Stimulated activated CD4-positive, alpha-beta T cell treated with anti-CD3 and anti-CD28 coated beads, Interleukin-15, amount 100 ng/mL, for 1 hour (primary cell): ENCODE results near the gene PPP1R7.

Experiments
- DNase-seq, 2 donors: peaks; one replicate each; pipeline ENCODE4 v3.0.0-alpha.2; 2020; ENCODE audit warnings: low read depth in 1 of 2, low spot score in 1 of 2

The PPP1R7 gene

DNA sequence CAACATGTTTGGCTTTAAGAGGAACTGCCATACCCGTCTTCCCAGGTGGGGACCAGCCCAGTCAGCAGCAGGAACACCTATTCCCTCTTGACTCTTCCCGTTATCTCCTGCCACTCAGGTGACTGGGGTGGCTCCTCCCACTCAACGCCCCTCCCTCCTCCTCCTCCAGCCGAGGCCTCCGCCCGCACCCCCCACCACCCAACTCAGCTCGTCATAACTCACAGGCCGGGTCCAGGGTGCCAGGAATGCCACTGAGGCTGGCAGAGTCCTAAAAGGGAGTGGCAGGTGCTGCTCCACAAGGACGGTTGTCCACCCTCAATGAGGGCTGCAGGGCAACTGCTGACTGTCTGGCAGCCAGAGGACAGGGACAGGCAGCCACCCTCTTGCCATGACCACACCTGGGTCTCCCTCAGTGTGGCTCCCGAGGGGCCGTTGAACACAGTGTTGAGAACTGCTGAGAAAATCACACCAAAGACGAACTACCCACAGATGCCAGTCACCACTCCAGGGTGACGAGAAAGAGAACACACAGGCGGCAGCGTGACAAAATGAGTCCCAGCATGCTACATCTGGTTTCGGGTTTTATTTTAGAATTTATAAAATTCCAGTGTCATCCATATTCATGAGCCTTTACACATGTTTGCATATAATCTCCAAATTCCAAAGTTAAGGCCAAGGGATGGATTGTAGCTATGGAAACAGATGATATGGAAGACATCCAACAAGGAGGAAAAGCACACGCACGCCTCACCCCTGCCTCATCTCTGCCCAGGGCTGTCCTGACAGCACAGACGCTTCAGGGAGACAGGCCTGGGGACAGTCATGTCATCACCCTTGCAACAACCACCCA, 76.7 kb downstream of the PPP1R7 start:
- DNase-seq = no peak

DNA sequence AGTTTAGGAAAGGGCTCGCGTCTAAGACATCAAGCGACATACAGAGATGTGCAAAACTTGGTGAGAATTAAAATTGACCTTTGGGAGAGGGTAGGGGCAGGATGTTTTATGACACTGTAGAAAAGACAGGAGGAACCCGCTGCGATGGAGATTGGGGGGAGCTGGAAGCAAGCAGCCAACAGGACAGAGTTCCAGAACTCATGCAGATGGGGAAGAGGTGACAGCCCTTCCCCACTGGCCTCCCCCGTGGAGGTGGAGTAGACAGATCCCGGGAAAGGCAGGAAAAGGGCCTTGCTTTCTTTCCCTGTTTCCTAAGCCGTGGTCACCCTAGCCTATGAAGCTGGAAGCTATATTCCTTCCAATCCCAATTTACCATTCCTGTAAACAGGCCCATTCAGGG, 77.3 kb downstream of the PPP1R7 start:
- DNase-seq = no peak

DNA sequence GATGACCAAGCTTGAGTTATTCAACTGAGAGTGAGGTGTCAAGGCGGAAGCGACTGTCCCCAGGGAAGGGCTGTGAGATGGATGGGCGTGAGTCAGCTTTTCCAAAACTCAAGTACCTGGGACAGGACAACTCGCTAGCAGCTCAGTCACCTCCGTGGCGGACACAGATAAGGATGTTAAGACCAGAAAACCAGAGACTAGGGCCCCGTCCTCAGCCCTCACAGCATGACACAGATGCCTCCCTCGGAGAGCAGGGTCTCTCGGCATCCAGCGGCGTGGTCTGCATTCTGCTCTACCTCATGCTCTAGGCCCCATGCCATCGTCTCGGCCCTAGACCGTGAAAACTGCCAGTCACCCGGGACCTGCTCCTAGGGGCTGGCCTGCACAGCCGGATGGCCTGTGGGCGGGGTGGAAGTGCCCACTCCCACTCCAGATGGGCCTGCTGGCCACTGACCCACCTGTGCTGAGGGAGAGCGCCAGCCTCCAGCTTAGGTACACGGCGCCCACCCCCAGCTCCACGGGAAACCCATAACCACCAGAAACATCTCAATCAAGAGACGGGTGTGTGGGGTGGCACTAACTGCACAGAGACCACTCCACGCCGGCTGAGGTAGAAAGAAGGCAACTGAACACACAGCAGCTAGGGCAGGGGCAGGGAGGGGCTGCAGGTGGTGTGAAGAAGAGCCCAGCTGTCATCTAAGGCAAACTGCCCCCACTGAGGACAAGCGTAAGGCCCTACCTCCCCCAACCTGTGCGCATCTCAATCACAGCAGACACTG, 78.0 kb downstream of the PPP1R7 start:
- DNase-seq = no peak

DNA sequence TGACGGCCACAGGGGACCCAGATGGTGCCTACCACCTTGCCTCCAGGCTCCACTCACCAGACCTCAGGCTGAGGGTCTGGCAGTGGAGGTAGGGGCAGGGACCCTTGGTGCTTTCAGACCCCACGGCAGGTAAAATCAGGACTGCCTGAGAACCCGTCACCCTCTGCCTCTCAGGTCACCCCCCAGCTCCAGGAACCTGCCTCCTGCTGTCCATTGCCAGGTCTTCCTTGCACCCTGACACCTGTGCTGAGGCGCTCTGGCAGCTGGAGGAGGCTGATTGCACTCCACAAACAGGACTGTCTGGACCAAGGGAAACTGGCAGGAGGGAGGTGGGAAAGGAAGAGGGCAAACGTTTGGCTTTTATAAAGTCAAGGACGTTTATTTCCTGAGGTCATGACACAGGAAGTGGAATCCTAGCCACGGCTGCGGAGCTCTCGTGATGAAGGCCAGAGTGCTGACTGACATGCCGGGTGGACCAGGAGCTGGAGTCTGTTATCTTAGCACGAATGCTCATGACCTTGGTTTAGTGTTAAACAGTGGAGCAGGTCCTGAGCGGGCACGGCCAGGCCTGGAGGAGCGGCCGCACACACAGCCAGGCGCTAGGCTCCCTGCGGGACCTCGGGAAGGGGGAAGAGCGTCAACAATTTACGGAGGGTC, 78.7 kb downstream of the PPP1R7 start:
- no peak for DNase-seq

DNA sequence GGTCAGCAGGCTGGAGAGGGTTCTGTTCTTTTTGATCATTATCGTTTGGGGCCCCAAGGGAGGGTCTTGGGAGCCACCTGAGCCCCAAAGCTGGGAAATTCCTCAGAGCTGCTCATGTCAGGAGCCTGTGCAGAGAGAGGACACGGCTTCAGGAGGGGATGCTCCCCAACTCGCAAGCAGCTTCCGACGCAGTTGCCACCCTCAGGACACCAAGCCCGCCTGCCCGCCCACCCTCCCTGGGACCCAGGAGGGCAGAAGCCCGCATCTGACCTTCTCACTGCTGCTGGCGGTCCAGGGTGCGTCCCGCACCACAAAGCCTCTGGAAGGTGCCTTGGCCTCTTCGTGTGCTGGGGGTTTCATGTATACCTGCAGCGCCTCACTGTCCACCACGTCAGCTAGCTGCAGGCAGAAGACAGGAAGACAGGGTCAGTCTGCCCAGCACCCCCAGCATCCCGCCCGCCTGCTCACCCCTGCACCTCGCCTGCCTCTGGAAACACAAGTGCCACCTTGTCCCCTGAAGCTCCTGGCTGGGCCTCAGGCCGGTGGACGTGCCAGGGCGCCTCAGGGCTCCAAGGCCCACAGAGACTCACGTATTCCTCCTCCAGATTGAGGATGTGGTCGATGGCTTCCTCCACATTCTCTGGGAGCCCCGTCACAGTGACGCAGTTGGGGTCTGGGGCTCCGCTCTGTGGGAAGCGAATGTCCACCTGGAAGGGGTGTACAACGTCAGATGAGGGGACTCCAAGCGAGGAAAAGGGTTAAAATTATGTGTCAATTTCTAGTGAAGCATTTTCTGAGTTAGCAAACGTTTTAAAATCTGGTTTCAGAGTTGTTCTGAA, 79.5 kb downstream of the PPP1R7 start:
- no peak for DNase-seq

DNA sequence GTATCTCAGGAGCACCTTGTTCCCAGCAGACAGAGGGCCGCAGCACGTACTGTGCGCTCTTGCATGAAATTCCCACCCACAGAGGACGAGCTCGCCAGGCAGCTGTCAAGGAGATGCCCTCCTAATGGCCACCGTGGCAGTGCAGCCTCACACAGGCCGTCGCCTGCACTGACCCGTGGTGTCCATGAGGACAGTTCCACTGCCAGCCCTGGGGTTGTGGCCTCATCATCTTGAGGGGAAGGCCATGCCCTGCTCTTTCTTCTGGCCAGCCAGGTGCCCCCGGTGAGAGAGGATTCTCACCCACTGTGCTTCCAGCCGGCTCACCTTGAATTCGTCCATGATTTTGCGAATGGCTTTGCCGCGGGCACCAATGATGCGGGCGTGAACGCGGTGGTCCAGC, 80.2 kb downstream of the PPP1R7 start:
- DNase-seq = no peak

DNA sequence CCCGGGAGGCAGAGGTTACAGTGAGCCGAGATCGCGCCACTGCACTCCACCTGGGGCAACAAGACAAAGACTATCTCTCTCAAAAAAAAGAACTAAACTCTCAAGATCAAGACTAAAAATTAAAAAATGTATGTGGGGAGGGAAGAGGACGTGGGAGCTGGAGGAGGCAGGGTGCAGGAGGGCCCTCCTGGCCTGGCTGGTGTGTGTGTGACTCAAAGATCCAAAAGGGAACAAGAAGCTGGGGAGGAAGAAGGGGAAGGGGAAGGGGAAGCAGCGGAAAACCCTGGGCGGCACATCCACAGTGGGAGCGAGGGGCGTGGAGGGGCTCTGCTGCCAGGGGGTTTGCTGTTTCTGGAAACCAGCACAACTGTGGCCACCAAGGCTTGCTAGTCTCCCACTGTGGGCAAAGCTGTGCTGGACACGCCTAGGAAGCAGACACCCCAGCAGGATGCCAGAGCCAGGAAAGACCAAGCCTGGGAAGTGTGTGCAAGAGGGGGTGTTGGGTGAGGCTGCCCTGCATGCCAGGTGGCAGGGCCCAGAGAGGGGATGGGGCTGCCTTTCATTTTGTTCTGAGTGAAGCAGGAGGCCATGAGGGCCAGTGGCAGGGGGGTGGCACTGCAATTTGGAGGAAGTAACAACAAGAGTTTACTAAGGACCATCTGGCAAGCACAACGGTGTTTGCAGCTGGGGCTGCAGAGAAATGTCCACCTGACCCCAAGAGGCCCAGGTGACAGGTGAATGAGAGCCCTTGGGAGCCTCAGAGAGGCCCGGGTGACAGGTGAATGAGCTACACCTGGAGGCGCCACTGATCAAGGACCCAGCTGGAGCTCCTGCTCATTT, 82.7 kb downstream of the PPP1R7 start:
- DNase-seq = no peak
